Keratinocyte (primary cell): ENCODE results near the gene PROM1. TPM values are rescaled to one million over a fixed set of nuclear protein-coding genes. Genes with fewer than 3 reads are reported as not detected.

Experiments
- DNase-seq: peaks from one replicate; pipeline ENCODE4 v3.0.0-alpha.2; 2011; ENCODE audit warnings: low read depth, missing footprints, low spot score
- FAIRE-seq: peaks from 2 replicates; lab custom pipeline; 2011; peaks lifted over from hg19 to GRCh38; lab: Jason Lieb, UNC
- H2AFZ ChIP-seq: 2 replicates; pipeline ENCODE4 v1.6.0; 2012; ENCODE audit warnings: low read length, control low read depth, inconsistent platforms; ENCODE audit not compliant: control insufficient read depth
- H3K27ac ChIP-seq: 2 replicates; pipeline ENCODE4 v1.5.1; 2011; ENCODE audit warnings: low read length; ENCODE audit not compliant: control insufficient read depth, insufficient read depth
- H3K27me3 ChIP-seq: 3 replicates; pipeline ENCODE4 v1.6.0; 2011; ENCODE audit warnings: low read length; ENCODE audit not compliant: control insufficient read depth, insufficient read depth; ENCODE audit errors: extremely low read depth
- H3K36me3 ChIP-seq, 2 experiments: 2 replicates in 1 of 2; 3 replicates in 1 of 2; pipeline ENCODE4 v1.5.1; 2011; ENCODE audit warnings: low read length in 2 of 2, mild to moderate bottlenecking in 1 of 2; ENCODE audit not compliant: control insufficient read depth in 2 of 2, insufficient read depth in 2 of 2; ENCODE audit errors: extremely low read depth in 1 of 2
- H3K4me1 ChIP-seq: 3 replicates; pipeline ENCODE4 v1.5.1; 2011; ENCODE audit warnings: low read length; ENCODE audit not compliant: control insufficient read depth, insufficient read depth; ENCODE audit errors: extremely low read depth
- H3K4me2 ChIP-seq: 3 replicates; pipeline ENCODE4 v1.6.0; 2011; ENCODE audit warnings: low read depth, low read length; ENCODE audit not compliant: control insufficient read depth, insufficient read depth; ENCODE audit errors: extremely low read depth
- H3K4me3 ChIP-seq, 3 experiments: fragments of 200-600 bp in 1 of 3; sonication (generic) in 1 of 3; 2 replicates in 2 of 3; 3 replicates in 1 of 3; pipeline ENCODE4 v1.5.1; 2011 to 2016; ENCODE audit warnings: low read length in 3 of 3, mild to moderate bottlenecking in 3 of 3, control low read depth in 2 of 3, inconsistent platforms in 1 of 3, low read depth in 1 of 3, mixed read lengths in 1 of 3, mixed run types in 1 of 3, moderate library complexity in 1 of 3; ENCODE audit not compliant: control insufficient read depth in 2 of 3, insufficient read depth in 2 of 3; ENCODE audit errors: extremely low read depth in 1 of 3
- H3K79me2 ChIP-seq: 2 replicates; pipeline ENCODE4 v1.6.0; 2012; ENCODE audit warnings: low read length; ENCODE audit not compliant: control insufficient read depth, insufficient read depth
- H3K9ac ChIP-seq: 3 replicates; pipeline ENCODE4 v1.6.0; 2011; ENCODE audit warnings: low read length; ENCODE audit not compliant: control insufficient read depth, insufficient read depth; ENCODE audit errors: extremely low read depth
- H3K9me1 ChIP-seq: 3 replicates; pipeline ENCODE4 v1.6.0; 2011; ENCODE audit warnings: low read length; ENCODE audit not compliant: control insufficient read depth, insufficient read depth; ENCODE audit errors: extremely low read depth
- H3K9me3 ChIP-seq: 2 replicates; pipeline ENCODE4 v1.5.1; 2012; ENCODE audit warnings: low read depth, low read length; ENCODE audit not compliant: control insufficient read depth
- H4K20me1 ChIP-seq: 3 replicates; pipeline ENCODE4 v1.6.0; 2011; ENCODE audit warnings: low read length; ENCODE audit not compliant: control insufficient read depth, insufficient read depth; ENCODE audit errors: extremely low read depth
- EZH2 ChIP-seq: IDR thresholded peaks from one replicate; pipeline ENCODE4 v1.6.1; 2012; ENCODE audit warnings: inconsistent platforms, mild to moderate bottlenecking, low read length, moderate library complexity
- dilution Hi-C: fragments of 300-500 bp; cut with MboI; formaldehyde crosslinking; loops from one replicate; pipeline ENCODE4 v1.7.0; 2020; ENCODE audit warnings: low sequenced_read_pairs; ENCODE audit not compliant: extremely low pct_ligation_motif_present
- polyA plus RNA-seq, 5 experiments: library from polyadenylated mRNA; depleted of rRNA in 3 of 5; stranded (reverse) in 3 of 5; stranded (forward) in 1 of 5; unstranded in 1 of 5; fragments of >200 nt; gene quantifications; 1 replicate in 1 of 5; 2 replicates in 3 of 5; 3 replicates in 1 of 5; pipeline versions ENCODE4 v1.2.1 to v1.2.3, GENCODE V29; 2011 to 2012; ENCODE audit warnings: missing spikeins in 2 of 5, low read depth in 1 of 5, low replicate concordance in 1 of 5
- TF ChIP-seq, protein P1 (sequence below), 3 experiments: IDR thresholded peaks in 1 of 3; conservative IDR thresholded peaks in 1 of 3; optimal IDR thresholded peaks in 1 of 3; 2 replicates in 2 of 3; 3 replicates in 1 of 3; pipeline versions ENCODE3 to v1.5.1; 2011; ENCODE audit warnings: low read length in 3 of 3, mild to moderate bottlenecking in 3 of 3, moderate library complexity in 2 of 3, control low read depth in 1 of 3, inconsistent platforms in 1 of 3; ENCODE audit not compliant: insufficient read depth in 2 of 3; ENCODE audit errors: extremely low read depth in 1 of 3

PROM1 gene
- polyA plus RNA-seq, 1 donor (not counting 4 experiments of a cell fraction or from before 2014, with no cell fraction given), result not detected

DNA sequence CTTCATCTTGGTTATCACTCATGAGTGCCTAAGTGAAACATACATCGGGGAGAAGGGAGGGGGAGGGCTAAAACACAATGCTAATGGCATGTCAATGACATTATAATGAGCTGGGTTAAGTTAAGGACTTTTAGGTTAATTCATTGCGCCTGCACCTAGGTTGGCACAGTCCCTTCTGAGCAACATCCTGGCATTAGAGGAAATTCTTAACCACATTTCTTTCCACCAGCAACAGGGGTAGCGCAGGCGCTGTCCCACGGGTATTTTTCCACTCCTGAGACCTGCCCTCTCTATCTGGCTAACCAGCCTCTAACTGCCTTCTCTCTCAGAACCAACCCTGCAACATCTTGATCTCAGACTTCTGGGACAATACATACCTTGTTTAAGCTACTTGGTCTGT is 39.0 kb upstream of the PROM1 start:
- Histone ChIP-seq H3K79me2 (no peaks in the 10 kb centered on the region), H3K9me3 (no peaks in the 10 kb centered on the region), H3K36me3 (no peaks in the 10 kb centered on the region), H3K27ac (no peak overlapping the region), H4K20me1 (no peaks in the 10 kb centered on the region), H3K4me2 (no peak overlapping the region), H3K4me3 (no peak overlapping the region), H3K27me3 (peaks cover 11% of the 10 kb centered on the region), H2AFZ (no peak overlapping the region), H3K9ac (no peak overlapping the region), H3K4me1 (no peaks in the 10 kb centered on the region), H3K9me1 (no peaks in the 10 kb centered on the region)
- TF ChIP-seq, protein P1, sequence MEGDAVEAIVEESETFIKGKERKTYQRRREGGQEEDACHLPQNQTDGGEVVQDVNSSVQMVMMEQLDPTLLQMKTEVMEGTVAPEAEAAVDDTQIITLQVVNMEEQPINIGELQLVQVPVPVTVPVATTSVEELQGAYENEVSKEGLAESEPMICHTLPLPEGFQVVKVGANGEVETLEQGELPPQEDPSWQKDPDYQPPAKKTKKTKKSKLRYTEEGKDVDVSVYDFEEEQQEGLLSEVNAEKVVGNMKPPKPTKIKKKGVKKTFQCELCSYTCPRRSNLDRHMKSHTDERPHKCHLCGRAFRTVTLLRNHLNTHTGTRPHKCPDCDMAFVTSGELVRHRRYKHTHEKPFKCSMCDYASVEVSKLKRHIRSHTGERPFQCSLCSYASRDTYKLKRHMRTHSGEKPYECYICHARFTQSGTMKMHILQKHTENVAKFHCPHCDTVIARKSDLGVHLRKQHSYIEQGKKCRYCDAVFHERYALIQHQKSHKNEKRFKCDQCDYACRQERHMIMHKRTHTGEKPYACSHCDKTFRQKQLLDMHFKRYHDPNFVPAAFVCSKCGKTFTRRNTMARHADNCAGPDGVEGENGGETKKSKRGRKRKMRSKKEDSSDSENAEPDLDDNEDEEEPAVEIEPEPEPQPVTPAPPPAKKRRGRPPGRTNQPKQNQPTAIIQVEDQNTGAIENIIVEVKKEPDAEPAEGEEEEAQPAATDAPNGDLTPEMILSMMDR (optimal IDR thresholded peaks at IDR 0.05 in 1 of 3, IDR thresholded peaks at IDR 0.05 in 1 of 3, conservative IDR thresholded peaks at IDR 0.05 in 1 of 3; ENCODE audit: extremely low read depth in 1 of 3, insufficient read depth in 2 of 3, low read length in 3 of 3), result no peak
- no peak for TF ChIP-seq EZH2
- FAIRE-seq (no peak), DNase-seq (no peak)
- dilution Hi-C loops, result no loop called here

DNA sequence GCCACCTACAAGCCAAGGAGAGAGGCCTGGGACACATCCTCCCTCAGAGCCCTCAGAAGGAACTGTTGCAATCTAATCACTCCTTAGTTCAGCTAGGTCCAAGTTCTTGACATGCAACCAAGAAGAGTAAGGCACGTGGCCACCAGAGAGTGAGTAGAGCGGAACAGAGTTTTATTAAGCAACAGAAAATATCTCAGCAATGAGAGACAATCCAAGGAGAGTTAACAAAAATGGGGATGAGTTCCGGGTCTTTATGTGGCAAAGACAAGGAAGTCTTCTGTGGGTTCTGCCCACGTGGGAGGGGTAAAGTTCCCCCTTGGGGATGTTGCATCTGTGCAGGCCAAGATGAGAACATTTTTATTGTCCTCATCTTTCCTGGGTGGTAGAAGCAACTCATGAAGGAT is 38.5 kb upstream of the PROM1 start:
- H3K79me2 ChIP-seq, result no peaks in the 10 kb centered on the region
- H3K4me3 ChIP-seq, result no peak overlapping the region
- no peak overlapping the region for H3K27ac ChIP-seq
- FAIRE-seq (no peak), DNase-seq (no peak)
- H3K9me3 ChIP-seq, result no peaks in the 10 kb centered on the region
- H3K36me3 ChIP-seq, result no peaks in the 10 kb centered on the region
- no peak overlapping the region for H3K4me2 ChIP-seq
- no peak for TF ChIP-seq EZH2
- TF ChIP-seq, protein P1 (optimal IDR thresholded peaks at IDR 0.05 in 1 of 3, IDR thresholded peaks at IDR 0.05 in 1 of 3, conservative IDR thresholded peaks at IDR 0.05 in 1 of 3; ENCODE audit: extremely low read depth in 1 of 3, insufficient read depth in 2 of 3, low read length in 3 of 3), result no peak
- no peaks in the 10 kb centered on the region for H3K9me1 ChIP-seq
- H4K20me1 ChIP-seq, result no peaks in the 10 kb centered on the region
- H3K27me3 ChIP-seq, result peaks cover 11% of the 10 kb centered on the region
- no peaks in the 10 kb centered on the region for H3K4me1 ChIP-seq
- no peak overlapping the region for H2AFZ ChIP-seq
- dilution Hi-C loops, result no loop called here
- no peak overlapping the region for H3K9ac ChIP-seq
